NCI-H2196 (cell line): ENCODE data around the gene RNF144A.
"Not testable (repeated sequence)": the region's sequence is repeated elsewhere in the genome, so short reads cannot be mapped to it uniquely, and the experiment has no call there.

Experiments
- DNase-seq: peaks from one replicate; lab custom pipeline; 2025; ENCODE audit not compliant: unreplicated experiment; lab: John Stamatoyannopoulos, UW

The RNF144A gene

GRCh38 chr2:6928452-6928851 lies 11.2 kb downstream of the RNF144A start:
- no peak for DNase-seq

- DNase-seq: no peak
These were observed 12.1 kb downstream of the RNF144A start for GRCh38 chr2:6929196-6929819.

GRCh38 chr2:6930923-6931647 lies 13.9 kb downstream of the RNF144A start:
- no peak for DNase-seq

GRCh38 chr2:6931753-6932152 lies 14.5 kb downstream of the RNF144A start:
- no peak for DNase-seq

DNA sequence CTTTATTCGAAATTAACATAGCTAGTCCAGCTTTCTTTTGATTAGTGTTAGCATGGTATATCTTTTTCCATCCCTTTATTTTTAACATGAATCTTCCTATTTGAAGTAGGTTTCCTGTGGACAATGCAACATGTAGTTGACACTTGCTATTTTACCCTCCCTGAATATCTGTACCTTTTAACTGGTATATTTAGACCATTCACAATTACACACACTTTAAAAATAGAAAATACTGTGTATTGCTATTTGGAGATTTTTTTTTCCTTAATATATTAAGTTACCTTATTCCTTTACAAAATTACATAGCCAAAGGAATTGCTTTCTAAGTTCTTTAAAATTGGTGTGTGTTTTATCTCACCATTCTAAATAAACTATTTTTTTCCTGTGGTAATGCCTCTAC lies 15.0 kb downstream of the RNF144A start:
- DNase-seq: no peak

DNA sequence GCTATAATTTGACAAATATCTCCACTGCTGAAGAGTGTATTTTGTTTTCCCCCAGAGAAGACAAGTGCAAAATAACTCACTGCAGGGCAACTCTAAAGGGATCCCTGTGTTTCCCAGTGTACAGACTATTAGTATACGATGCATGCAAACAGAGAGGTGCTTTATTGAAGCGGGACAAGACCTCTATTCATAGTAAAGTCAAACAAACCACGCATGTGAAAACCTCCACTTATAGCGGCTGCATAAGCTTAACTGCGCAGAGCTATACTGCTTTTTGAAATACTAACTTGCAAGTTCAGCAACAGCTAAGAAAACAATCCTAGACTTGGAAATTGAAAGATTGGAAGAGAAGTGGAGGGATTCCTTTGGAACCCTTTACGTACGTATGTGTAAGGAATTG lies 15.6 kb downstream of the RNF144A start:
- DNase-seq: no peak

DNA sequence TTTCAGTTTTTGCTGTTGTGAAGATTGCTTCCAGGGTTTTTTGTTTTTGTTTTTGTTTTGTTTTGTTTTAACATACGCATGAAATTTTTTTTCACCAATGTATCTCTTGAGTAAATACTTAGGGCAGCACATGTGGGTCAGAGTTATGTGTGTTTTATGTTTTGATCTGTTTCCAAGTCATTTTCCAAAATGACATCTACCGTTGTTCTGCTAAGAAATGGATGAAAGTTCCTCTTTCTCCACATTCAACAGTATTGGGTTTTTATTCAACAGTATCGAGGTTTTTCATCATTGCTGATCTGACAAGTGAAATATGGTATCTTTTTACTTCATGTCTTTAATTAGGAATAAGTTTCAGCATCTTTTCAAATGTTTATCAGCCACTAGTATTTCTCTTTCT lies 16.7 kb downstream of the RNF144A start:
- DNase-seq: no peak

- DNase-seq: no peak
These were observed 17.1 kb downstream of the RNF144A start for GRCh38 chr2:6934345-6934744.

DNA sequence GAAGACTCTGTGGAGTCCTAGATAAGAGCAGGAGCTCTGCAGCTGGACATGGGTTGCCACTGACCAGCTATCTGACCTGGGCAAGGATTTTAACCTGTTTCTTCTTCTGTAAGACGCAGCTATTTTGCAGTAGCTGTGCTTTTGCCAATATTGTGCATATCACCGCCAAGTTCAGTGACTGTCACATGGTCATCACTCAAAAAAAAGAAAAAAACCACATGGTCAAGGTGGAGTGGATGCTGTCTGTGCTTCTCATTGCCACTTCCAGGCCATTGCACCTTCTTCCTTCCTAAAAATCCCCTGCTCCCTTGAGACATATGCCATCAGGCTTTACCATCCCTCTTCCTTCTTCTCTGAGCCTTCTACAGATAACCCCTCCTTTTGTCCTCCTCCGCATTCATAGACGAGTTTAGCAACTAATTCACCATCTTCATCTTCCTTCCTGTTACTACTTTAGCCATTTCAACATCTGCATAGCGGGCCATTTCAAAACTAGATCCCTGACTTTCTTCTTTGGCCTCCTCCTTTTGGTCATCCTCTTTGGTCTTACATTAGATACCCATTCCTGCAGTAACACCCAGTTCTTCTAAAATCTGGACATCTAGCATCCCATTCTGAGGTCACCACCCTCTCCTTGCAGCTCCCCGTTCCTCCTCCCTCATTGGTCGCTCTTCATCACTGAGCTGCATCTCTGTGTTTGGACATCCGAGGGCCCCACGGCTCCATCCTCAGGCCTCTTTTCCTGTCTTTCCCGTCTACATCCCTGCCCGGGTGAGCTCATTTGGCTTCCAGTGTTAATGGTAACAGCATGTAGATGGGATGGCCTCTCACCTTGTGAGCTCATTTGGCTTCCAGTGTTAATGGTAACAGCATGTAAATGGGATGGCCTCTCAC lies 17.8 kb downstream of the RNF144A start:
- DNase-seq: no peak

- not testable (repeated sequence) for DNase-seq
These were observed 18.4 kb downstream of the RNF144A start for GRCh38 chr2:6935652-6936020.

DNA sequence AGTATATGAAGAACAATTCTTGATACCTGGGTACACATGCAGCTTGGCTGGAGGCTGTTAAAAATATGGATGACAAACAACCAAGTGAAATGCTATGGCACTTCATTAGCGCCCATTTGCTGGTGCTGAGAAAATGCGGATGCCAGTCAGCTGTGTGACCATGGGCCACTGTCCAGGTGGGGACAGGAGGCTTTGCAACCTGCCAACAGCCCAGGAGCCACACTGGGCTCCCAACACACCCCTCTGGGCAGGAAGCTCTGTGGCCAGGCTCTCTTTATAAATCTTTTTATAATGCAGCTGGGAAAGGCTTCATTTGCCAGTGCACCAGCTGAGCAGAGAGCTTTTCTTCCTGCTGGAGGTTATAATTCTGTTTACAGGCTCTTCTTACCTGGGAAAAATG lies 19.9 kb downstream of the RNF144A start:
- DNase-seq: no peak

DNA sequence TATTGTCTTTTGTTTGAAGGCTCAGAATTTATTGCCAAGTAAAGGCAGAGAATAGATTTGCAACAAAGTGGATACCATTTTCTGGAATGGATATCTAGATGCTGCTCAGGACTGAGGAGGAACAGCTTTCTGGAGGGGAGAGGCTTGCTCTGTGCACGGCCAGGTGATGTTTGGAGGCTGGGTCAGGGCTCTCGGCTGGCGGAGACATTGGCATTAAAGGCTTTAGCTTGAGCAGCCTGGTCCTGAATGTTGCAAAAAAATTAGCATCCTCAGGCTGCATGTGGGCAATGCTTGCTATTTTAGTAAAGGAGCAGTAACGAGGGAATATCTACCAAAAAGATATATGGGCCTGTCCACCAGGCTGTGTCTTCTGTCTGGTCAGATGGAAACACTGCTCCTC lies 20.4 kb downstream of the RNF144A start:
- DNase-seq: no peak

- no peak for DNase-seq
These were observed 21.9 kb downstream of the RNF144A start for GRCh38 chr2:6939071-6939470.

DNA sequence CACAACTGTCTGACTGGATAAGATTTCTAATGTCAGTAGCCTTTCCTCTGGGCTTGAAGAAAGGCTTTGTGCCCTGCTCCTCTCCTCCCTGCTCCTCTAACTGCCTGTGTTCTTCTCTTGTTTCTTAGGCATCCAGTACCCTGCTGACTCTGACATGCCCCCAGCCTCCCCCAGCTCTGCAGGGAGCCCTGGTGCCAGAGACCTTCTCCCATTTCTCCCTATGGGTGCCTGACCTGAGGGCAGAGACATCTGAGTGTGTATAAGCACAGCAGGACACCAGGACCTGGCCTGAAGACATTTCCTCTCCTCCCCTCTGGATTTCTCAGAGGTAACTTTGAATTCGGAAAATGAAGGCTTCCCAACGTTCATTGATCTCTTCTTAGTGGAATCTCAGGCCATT lies 23.6 kb downstream of the RNF144A start:
- DNase-seq: no peak

DNA sequence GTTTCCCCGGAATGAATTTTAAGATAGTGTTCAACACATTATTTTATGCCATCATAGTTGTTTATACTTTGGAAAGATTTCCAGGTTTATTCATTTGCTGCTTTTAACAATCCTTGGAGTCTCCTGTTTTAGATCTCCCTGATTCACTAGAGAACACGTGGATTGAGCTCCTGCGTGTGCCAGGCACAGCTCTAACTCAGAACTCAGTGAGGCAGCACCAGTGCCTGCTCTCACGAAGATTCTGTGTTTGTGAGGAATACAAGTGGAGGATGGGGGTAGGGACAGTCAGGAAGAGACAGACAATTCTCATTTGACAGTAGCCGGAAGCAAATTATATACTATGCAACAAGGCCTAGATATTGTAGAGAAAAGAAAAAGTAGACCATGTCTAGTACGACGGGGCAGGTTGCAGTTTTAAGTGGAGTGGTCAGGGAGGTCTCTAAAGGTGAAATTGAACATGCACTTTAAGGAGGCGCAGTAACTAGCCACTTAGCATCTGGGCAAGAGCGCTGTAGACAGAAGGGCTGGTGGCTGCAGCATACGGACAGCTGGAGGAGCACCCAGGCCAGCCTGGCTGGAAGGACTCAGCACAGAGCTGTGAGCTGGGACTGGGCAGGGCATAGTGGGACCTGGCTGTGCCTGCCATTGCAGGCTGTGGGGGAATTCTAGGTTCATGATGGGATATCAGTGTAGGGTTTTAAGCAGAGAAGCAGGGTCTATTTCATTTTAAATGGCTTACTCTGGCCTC lies 24.3 kb downstream of the RNF144A start:
- no peak for DNase-seq

DNA sequence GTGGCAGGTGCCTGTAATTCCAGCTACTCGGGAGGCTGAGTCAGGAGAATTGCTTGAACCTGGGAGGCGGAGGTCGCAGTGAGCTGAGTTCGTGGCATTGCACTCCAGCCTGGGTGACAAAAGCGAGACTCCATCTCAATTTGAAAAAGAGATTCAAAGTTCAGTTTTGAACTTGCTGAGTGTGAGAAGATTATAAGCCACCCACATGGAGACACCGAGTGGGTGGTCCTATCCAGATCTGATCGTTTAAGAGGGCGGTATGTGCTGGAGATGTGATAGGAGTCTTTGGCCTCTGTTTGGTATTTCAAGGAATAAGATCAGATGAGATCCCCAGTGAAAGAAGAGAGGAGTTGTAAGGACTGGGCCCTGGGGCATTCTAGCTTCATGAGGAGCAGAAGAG lies 25.6 kb downstream of the RNF144A start:
- DNase-seq: no peak

DNA sequence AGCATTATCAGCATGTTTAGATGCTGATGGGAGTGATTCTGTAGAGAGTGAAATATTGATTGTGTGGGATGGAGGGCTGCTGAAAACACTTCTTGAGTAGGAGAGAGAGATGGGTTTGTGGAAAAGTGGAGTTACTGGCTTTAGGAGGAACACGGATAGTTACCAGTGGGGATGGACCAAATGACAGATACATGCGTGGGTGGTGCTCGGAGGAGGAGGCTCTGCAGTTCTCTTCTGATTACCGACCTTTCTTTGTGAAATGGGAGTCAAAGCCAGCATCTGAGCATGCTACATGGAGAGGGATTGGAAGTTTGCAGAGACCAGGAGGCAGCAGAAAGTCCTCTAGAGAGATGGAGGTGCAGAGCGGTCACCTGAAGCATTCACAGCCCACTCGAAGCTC lies 26.3 kb downstream of the RNF144A start:
- no peak for DNase-seq

DNA sequence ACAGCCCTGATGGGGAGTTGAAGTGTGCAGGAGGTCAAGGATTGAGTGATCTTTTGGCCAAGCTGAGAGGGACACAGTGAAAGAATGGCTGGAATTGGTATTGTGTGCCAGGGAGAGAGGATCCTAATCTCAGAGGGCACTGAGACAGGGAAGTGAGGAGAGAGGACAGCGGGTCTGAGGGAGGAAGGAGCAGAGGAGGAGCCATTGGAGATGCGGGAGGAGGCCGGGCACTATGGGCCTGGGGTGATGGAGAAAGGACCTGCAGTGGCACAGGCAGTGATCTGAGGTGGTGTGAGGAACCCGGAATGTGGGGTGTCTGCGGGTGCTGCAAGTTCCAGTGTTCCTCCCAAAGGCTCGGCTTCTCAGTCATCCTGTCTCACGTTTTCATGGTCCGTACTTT lies 26.8 kb downstream of the RNF144A start:
- DNase-seq: no peak

GRCh38 chr2:6944555-6944954 lies 27.3 kb downstream of the RNF144A start:
- no peak for DNase-seq

DNA sequence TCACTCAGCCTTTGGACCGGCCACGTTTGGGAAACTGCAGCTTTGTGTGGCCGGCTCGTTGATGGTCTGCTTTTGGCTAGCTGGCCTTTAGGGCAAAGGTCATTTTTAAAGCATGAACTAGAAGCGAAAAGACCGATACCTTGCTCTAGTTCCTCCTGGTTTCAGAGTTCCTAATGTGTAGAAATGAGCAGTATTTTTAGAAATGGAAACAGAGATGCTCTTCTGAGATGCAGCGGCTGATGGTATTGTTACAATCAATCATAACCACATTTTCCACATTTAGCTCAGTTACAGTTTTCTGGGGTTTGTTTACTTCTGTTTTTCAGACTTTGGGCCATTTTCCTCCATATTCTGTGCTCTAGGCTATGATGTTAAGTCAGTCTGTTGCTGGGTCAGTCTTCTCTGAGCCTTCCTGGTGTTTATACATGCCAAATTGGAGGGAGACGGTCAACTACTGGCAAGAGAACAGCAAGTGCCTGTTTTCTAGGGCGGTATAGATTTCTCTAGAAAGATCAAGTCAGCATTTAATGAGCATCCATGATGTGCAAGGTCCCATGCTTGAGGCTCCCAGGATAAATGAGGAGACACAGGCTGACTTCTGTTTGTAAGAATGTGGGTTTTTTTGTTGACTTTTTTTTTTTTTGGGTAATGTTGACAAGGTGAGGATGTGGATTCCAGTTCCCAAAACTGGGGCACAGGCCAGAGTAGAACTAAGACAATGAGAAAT lies 28.0 kb downstream of the RNF144A start:
- no peak for DNase-seq

GRCh38 chr2:6945821-6946220 lies 28.6 kb downstream of the RNF144A start:
- no peak for DNase-seq
